ENCODE data around the gene XCR1.

Gene XCR1

DNA sequence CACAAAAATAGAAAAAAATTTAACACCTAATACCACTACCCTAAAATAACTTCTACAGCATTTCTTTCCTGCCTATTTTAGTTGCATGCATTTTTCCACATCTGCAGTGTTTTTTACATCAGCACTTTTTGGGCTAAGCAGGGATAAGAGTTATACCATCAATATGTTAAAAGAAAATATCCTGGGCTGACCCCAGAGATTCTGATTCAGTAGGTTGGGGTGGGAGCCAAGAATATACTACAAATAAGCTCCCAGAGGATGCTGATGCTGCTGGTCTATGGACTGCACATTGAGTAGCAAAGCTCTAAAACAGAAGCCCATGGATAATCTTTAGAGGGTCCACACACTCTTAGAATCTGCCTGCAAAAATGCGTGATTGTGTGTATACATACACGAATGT is 46.5 kb downstream of the XCR1 start:
- DNase-seq: no peak

DNA sequence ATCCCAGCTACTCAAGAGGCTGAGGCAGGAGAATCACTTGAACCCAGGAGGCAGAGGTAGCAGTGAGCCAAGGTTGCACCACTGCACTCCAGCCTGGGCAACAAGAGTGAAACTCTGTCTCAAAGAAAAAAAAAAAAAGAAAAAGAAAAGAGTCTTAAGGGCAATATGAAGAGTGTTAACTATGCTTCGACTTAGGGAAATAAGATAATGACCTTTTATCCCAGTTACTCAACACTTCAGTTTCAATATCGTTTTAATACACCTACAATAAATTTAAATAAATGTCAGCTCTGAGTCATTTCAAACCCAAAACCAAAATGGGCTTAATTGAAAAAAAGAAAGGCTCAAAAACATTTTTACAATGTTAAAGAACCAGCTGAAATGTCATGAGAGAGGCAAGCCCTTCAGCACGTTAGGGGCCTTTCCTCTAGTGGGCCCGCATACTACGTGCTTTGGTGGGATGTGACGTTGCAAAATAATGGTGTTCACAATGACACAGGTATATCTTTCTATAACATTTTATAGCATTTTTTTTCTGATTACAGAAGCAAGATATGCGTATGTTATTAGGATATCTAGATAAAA is 47.0 kb downstream of the XCR1 start:
- no peak for DNase-seq

DNA sequence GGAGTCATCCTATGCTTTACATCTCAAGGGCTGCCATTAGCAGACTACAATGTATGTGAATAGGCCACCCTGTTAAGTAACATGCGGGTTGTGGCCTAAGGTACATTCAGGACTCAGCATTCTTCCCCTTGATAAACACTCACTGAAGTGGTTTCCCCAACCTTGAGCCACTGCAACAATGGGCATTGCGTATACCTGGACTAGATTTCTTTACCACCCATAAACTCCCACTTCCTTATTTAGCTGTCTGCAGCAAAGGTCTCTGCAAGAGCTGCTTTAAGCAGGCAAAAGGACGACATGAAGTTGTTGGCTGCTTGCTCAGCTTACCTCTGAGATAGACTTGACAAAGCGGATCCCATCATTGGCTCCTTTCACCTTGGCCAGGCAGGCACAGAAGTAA is 47.9 kb downstream of the XCR1 start:
- no peak for DNase-seq

DNA sequence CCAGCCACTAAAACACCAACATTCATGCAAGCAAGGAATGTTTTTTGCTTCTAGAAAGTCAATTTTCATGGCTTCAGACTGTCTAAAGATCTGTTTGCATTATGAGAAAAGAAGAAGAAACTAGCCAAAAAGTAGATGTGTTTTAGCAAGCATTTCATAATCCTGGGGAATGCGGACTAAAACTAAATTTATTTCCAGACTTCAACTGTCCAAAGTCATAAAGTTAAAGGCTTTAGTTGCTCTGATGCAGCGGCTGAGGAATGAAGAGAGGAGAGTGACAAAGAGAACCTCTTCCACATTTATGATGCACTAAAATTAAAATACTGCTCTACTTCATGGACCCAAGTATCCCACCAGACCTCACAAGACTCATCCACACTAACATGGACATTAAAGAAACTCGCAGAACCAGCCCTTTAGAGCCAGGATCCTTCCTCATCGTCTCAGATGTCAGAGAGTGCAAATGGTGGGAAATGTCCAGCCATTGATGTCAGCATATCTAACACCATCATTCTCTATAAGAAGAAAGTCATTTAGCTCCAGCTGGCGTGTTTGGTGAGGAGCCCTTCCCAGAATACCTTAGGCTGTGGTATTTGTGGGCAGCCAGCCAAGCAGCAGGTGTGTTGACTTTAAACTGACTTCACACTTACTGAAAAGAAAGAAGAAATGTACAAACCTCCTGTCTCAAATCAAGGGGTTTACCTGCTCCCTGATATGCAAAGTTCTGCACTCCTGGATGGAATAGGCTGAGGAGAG is 49.1 kb downstream of the XCR1 start:
- no peak for DNase-seq

DNA sequence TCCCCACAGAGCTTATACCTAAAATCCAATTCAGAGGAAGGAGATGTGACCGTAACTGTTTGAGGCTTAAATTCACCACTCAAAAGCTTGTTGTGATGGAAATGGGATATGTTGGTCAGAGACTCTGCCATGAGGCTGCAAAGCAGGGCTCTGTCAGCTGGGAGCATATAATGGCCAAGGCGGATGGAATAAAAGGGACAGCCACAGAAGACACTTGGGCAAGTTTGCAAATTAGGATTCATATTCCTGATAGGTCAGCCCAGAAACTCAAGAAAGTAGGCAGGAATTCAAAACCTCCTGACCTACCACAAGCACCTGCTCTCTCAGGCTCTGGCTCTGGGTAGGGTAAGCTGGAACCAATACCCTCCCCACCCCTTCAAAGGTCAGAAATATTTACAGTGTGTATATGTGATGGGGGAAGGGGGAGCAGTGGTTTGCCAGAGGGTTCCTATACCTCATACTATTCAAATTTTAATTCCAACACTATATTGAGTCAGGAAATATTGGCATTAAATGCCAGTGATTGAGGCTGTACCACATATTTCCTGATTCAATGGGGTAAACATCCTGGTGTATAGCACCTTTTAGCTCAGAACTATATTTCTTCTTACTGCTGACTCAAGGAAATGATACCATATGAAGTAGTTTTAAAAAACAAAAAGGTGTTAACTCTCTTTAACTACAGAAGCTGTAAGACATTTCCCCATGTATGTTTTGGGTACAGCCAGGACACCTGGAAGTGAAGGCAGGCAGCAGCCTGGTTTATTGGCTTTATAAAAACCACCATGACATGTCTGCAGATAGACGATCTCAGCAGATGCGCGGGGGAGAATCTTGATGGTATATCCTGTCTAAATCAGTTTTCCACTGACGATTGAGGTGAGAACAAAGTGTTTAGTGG is 50.8 kb downstream of the XCR1 start:
- DNase-seq: no peak

DNA sequence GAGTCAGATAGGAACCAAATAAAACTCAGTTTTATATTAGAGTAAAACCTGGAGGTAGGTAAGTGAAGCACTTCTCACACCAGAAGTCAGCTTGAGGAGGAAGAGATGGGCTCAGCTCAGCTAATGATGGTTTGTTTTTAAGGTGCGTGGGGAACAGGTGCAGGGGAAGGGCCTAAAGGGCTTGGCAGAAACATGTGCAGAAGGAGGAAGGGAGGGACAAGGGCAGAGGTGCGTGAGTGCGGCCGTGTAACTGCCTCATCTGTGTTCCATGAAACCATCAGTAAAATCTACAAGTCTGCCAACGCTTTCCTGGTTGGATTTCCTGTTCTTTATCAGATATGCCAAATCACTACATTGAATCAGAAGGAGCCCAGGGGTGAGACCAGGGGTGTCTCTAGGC is 51.6 kb downstream of the XCR1 start:
- no peak for DNase-seq

DNA sequence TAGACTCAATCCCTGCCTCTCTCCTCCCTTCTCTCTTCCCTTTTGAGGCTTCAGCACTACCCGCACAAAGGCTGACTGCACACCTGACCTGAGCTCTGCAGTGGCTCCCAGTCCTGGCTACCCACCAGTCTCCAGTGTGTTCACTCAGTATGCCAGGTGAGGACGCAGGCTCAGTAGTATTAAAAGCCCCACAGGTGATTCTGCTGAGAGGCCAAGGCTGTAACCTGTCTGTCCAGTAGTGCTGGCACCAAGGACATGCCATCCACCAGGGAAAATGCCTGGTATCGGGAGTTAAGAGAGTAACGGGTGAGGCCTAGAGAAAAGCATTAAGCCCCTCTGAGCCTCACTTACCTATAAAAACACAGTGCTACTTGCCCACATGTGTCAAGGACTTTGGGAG is 52.6 kb downstream of the XCR1 start:
- no peak for DNase-seq

DNA sequence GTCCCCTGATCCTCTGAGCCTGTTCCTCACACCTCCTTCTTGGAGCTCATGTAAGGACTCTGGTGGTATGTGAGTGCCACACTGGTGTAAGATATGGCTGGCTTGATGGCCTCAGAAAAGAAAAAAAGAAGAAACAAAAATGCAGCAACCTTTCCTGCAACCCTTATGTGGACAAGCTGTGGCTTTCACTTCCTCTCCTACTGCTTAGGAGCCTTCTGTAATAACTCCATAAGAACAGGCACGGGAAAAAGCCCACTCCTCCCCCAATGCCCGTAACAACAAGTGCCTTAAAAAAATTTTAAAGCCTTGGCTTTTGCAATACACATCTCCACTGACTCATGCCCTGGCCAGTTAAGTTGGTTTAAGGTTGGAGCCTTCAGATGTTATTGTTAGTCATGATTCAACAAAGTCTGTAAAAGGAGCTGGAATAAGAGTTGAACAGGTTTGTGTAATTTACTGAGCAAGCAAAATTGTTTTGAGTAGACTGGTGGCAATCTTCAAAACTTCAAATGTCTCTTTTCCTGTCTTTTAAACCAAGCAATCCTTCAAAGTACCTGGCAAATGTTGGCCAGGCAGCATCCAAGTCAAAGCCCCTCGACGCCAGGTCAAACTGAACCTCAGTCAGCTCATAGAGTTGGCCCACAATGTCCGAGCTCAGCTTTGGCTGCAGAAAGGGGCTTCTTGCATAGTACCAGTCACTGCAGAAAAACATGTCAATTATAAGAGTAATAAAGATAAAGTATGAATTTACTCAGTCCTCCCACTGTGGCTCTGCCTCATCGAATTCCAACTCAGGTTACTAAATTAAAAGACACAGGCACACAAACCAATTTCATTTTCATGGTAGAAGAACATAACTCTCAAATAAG is 54.5 kb downstream of the XCR1 start:
- no peak for DNase-seq

DNA sequence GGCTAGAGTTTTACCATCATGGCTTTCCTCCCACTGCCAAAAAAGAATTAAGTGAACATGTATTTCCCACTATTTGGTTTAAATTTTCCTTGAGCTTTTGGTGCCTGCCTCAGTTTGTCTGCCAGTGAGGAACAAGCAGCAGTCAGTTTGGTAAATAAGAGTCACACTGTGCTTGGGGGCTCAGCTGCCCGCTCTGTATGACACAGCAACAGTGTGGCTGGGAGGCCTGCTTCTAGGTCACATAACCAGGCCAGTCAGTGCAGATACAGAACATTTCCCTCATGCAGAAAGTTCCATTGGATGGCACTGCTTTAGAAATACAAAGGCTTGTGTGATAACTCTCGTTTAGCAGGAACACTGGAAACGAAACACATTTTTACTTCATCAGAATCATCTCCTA is 57.3 kb downstream of the XCR1 start:
- DNase-seq: no peak

DNA sequence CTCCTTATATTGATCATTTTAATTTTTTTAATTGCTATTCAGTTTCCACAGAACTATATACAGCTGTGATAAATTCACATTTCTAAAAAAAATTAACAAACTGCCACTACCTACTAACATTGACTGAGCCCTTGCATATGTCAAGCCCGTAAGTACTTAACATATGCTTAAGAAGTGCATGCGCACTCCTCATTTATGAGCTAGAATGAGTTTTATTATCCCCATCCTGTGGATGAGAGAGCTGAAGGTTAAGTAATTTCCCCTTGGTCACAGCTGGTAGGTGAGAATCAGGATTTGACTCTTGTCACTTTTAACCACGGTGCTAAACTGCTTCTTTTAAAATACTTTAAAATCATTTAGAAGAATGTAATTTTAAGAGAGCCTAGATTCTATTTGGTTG is 58.2 kb downstream of the XCR1 start:
- no peak for DNase-seq

DNA sequence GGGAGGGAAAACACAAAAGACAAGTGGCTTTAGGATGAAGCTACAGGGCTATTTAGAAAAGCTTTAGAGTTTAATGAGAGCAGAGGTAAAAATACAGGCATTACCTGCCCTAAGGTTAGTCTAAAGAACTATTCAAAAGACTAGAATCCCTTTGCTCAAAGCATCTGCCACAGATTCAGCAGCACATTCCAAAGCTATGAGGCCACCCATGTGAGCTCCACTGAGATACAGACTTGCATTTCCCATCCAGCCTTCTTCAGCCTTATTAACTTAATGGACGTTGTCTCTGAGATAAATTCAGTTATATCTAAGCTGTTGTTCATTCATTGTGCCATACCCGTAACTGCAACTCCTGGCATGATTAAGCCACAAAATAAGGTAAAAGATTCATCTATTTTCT is 58.6 kb downstream of the XCR1 start:
- no peak for DNase-seq

DNA sequence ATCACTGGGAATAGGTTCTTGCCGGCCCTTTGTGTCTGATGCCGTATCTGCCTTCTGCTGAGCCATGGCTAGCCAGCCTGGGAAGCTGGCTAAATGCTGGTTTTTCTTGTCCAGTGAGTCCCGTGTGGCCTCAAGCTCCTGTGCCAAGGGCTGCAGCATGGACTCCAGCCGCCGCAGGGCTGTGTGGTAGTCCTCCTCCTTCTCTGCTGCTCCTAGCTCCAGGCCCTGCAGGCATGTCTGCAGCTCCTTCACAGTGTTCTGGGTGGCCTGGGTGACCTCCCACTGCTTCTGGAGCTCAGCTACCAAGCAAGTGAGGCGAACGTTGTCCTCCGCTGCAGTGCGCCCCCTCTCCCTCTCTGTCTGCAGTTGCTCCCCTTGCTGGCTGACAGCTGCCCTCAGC is 59.1 kb downstream of the XCR1 start:
- DNase-seq: no peak

DNA sequence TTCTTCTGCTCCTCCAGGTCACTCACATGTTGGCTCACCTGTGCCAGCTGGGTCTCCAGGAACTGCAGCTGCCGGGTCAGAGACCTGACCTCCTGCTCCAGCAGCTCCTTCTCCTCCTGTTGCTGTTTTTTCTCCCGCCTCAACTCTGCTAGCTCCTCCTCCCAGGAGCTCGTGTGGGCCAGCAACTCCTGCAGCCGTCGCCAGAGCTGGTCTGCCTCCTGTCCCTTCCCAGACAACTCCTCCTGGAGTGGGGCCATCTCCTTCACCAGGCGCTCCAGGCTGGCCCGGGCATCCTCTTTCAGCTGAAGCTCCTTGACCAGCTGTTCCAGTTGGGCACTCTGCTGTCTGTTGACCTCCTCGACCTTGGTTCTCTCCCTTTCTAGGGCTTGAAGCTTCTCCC is 59.6 kb downstream of the XCR1 start:
- no peak for DNase-seq

All from NCI-H1048 (cell line).